Measurements from ENCODE around the gene BPIFB6. TPM values are rescaled to one million over a fixed set of nuclear protein-coding genes. Genes with fewer than 3 reads are reported as not detected.

Gene BPIFB6
- total RNA-seq, 1 donor from 2014 or later, result not detected

DNA sequence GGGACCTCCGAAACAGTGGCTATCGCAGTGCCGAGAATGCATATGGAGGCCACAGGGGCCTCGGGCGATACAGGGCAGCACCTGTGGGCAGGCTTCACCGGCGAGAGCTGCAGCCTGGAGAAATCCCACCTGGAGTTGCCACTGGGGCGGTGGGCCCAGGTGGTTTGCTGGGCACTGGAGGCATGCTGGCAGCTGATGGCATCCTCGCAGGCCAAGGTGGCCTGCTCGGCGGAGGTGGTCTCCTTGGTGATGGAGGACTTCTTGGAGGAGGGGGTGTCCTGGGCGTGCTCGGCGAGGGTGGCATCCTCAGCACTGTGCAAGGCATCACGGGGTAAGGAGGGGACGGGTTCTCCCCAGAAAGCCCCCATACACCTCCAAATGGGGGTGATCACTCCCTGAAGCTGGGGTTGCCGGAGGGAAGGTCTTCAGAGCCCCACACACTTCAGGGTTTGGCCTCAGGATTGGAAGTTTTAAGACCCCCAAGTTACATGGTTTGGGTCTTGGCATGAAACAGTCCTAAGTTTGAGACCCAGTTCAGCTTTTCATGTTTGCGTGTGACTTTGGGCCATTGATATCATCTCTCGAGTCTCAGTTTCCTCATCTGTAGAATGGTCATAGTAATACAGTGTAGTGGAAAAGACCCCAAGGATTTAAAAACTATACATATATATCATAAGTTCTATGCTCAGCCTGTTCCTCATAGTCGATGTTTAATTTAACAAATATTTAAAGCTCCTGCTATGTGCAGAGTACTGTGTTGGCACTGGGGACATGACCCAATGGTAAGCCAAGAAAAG, 52.3 kb downstream of the BPIFB6 start:
- no peaks in the 10 kb centered on the region for H3K9me3 ChIP-seq (ENCODE audit: control insufficient read depth in 3 of 3, low read length in 3 of 3)
- H3K27me3 ChIP-seq (ENCODE audit: control insufficient read depth in 3 of 3, insufficient read depth in 3 of 3, low read length in 3 of 3), result peaks cover 0 to 19% (median 17%) of the 10 kb centered on the region in 3 donors
- H3K36me3 ChIP-seq (ENCODE audit: control insufficient read depth in 3 of 3, insufficient read depth in 3 of 3, low read length in 3 of 3), result no peaks in the 10 kb centered on the region
- H3K9ac ChIP-seq (ENCODE audit: low read depth in 1 of 3, low read length in 3 of 3), result no peak overlapping the region
- H3K27ac ChIP-seq (ENCODE audit: low read depth, low read length), result no peak overlapping the region
- no peaks in the 10 kb centered on the region for H3K4me1 ChIP-seq (ENCODE audit: control insufficient read depth in 3 of 3, insufficient read depth in 3 of 3, low read length in 3 of 3)
- no peak overlapping the region for H3K4me3 ChIP-seq (ENCODE audit: low read length in 3 of 3)

DNA sequence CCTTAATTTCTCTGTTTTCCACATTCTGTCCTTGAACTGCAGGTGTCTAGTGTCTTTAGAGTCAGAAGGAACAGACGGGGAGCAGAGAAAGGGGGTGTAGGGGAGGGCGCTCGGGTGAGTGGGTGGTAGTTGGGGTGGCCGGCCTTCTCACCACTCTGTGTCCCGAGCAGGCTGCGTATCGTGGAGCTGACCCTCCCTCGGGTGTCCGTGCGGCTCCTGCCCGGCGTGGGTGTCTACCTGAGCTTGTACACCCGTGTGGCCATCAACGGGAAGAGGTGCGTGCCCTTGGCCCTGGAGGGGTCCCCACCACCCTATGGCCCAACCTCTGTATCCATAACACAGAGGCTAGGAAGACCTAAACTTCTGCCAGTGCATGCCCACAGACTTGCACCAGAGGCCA, 53.3 kb downstream of the BPIFB6 start:
- Histone ChIP-seq H3K9me3 (ENCODE audit: control insufficient read depth in 3 of 3, low read length in 3 of 3) (no peaks in the 10 kb centered on the region), H3K4me1 (ENCODE audit: control insufficient read depth in 3 of 3, insufficient read depth in 3 of 3, low read length in 3 of 3) (no peaks in the 10 kb centered on the region), H3K27me3 (ENCODE audit: control insufficient read depth in 3 of 3, insufficient read depth in 3 of 3, low read length in 3 of 3) (peaks cover 0 to 24% (median 24%) of the 10 kb centered on the region in 3 donors), H3K36me3 (ENCODE audit: control insufficient read depth in 3 of 3, insufficient read depth in 3 of 3, low read length in 3 of 3) (no peaks in the 10 kb centered on the region), H3K4me3 (ENCODE audit: low read length in 3 of 3) (no peak overlapping the region), H3K27ac (ENCODE audit: low read depth, low read length) (no peak overlapping the region), H3K9ac (ENCODE audit: low read depth in 1 of 3, low read length in 3 of 3) (no peak overlapping the region)

DNA sequence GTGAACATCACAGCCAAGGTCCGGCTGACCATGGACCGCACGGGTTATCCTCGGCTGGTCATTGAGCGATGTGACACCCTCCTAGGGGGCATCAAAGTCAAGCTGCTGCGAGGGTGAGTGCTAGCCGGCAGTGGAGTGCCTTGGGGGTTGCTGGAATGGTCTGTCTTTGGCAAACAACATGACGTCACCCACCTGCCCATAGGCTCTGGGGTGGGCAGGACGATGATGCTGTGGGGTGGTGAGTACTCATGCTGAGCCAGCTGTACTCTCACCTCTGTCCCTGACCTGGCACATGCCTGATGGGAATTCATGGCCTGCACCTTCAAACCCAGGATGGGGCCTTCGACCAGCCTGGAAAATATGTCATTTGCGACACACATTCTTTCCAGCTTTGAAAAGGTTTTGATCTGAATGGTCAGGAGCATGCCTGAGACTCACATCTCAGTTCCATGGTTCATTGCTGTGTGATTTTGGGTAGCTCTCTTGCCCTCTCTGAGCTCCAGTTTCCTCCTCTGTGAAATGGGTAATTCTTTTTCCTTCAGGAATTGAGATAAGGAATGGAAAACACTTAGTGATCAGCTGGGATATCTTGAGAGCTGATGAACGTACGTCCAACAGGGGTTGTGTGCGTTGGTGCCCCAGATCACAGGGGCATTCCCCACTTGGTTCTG, 54.7 kb downstream of the BPIFB6 start:
- Histone ChIP-seq H3K9ac (ENCODE audit: low read depth in 1 of 3, low read length in 3 of 3) (no peak overlapping the region), H3K27me3 (ENCODE audit: control insufficient read depth in 3 of 3, insufficient read depth in 3 of 3, low read length in 3 of 3) (peaks cover 0 to 30% (median 21%) of the 10 kb centered on the region in 3 donors), H3K9me3 (ENCODE audit: control insufficient read depth in 3 of 3, low read length in 3 of 3) (no peaks in the 10 kb centered on the region)

DNA sequence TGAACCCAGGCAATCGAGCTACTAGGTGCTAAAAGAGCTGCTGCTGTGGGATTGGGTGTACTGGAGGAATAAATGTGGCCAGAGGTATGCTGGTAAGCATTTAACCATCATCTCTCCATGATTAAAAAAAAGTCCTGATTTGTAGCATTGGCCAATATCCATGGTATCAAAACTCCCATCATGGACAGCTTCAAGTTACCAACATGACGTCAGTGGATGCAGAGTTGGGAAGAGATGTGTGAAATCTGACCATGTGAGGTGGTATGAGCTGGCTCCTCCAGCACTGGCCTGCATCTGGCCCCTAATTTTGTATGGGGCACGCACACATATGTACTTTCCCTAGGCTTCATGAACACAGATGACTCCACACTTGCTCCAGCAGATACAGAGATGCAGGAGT, 59.7 kb downstream of the BPIFB6 start:
- H3K9me3 ChIP-seq (ENCODE audit: control insufficient read depth in 3 of 3, low read length in 3 of 3), result no peaks in the 10 kb centered on the region
- no peaks in the 10 kb centered on the region for H3K4me1 ChIP-seq (ENCODE audit: control insufficient read depth in 3 of 3, insufficient read depth in 3 of 3, low read length in 3 of 3)
- no peak overlapping the region for H3K9ac ChIP-seq (ENCODE audit: low read depth in 1 of 3, low read length in 3 of 3)
- H3K36me3 ChIP-seq (ENCODE audit: control insufficient read depth in 3 of 3, insufficient read depth in 3 of 3, low read length in 3 of 3), result no peaks in the 10 kb centered on the region
- H3K27me3 ChIP-seq (ENCODE audit: control insufficient read depth in 3 of 3, insufficient read depth in 3 of 3, low read length in 3 of 3), result peaks cover 0 to 29% (median 11%) of the 10 kb centered on the region in 3 donors
- no peak overlapping the region for H3K27ac ChIP-seq (ENCODE audit: low read depth, low read length)
- H3K4me3 ChIP-seq (ENCODE audit: low read length in 3 of 3), result no peak overlapping the region

More for the DNA sequence above, 54.7 kb downstream of the BPIFB6 start:
- Histone ChIP-seq H3K4me1 (ENCODE audit: control insufficient read depth in 3 of 3, insufficient read depth in 3 of 3, low read length in 3 of 3) (no peaks in the 10 kb centered on the region), H3K27ac (ENCODE audit: low read depth, low read length) (no peak overlapping the region), H3K4me3 (ENCODE audit: low read length in 3 of 3) (no peak overlapping the region), H3K36me3 (ENCODE audit: control insufficient read depth in 3 of 3, insufficient read depth in 3 of 3, low read length in 3 of 3) (no peaks in the 10 kb centered on the region)

DNA sequence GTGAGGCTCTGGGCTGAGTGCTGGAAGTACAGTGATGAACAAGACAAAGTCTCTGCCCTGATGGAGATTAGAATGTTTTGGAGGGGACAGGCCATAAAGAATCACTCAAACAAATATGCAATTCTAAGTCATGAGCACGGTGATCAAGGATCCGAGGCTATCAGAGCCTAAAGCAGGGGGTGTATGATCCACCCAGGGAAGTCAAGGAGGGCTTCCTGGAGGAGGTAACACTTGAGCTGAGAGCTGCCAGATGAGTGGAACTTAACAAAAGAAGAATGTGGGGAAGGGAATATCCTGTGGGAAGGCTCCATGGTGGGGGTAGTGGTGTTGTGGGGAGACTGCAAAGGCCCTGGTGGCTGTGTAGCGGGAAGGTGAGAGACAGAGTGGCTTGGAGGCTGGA, 60.2 kb downstream of the BPIFB6 start:
- H3K9me3 ChIP-seq (ENCODE audit: control insufficient read depth in 3 of 3, low read length in 3 of 3), result no peaks in the 10 kb centered on the region
- H3K4me1 ChIP-seq (ENCODE audit: control insufficient read depth in 3 of 3, insufficient read depth in 3 of 3, low read length in 3 of 3), result no peaks in the 10 kb centered on the region
- no peak overlapping the region for H3K27ac ChIP-seq (ENCODE audit: low read depth, low read length)

DNA sequence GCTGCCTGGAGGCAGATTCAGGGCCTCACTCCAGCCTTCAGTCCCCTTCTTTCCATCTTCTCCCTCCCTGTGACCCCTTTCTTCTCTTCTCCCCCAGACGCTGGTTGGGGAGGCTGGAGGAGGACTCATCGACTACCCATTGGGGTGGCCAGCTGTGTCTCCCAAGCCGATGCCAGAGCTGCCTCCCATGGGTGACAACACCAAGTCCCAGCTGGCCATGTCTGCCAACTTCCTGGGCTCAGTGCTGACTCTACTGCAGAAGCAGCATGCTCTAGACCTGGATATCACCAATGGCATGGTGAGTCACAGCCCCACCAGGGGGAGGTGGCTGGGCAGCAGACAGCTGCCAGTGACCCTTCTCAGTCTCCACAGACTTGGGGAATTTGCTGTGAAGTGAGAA, 60.9 kb downstream of the BPIFB6 start:
- H3K4me3 ChIP-seq (ENCODE audit: low read length in 3 of 3), result no peak overlapping the region
- no peaks in the 10 kb centered on the region for H3K9me3 ChIP-seq (ENCODE audit: control insufficient read depth in 3 of 3, low read length in 3 of 3)
- H3K27ac ChIP-seq (ENCODE audit: low read depth, low read length), result no peak overlapping the region
- no peak overlapping the region for H3K9ac ChIP-seq (ENCODE audit: low read depth in 1 of 3, low read length in 3 of 3)
- H3K27me3 ChIP-seq (ENCODE audit: control insufficient read depth in 3 of 3, insufficient read depth in 3 of 3, low read length in 3 of 3), result peaks cover 0 to 24% (median 13%) of the 10 kb centered on the region in 3 donors
- no peaks in the 10 kb centered on the region for H3K4me1 ChIP-seq (ENCODE audit: control insufficient read depth in 3 of 3, insufficient read depth in 3 of 3, low read length in 3 of 3)
- no peaks in the 10 kb centered on the region for H3K36me3 ChIP-seq (ENCODE audit: control insufficient read depth in 3 of 3, insufficient read depth in 3 of 3, low read length in 3 of 3)

More for the DNA sequence above, 60.2 kb downstream of the BPIFB6 start:
- H3K36me3 ChIP-seq (ENCODE audit: control insufficient read depth in 3 of 3, insufficient read depth in 3 of 3, low read length in 3 of 3), result no peaks in the 10 kb centered on the region
- peaks cover 0 to 26% (median 11%) of the 10 kb centered on the region in 3 donors for H3K27me3 ChIP-seq (ENCODE audit: control insufficient read depth in 3 of 3, insufficient read depth in 3 of 3, low read length in 3 of 3)
- no peak overlapping the region for H3K9ac ChIP-seq (ENCODE audit: low read depth in 1 of 3, low read length in 3 of 3)
- no peak overlapping the region for H3K4me3 ChIP-seq (ENCODE audit: low read length in 3 of 3)

DNA sequence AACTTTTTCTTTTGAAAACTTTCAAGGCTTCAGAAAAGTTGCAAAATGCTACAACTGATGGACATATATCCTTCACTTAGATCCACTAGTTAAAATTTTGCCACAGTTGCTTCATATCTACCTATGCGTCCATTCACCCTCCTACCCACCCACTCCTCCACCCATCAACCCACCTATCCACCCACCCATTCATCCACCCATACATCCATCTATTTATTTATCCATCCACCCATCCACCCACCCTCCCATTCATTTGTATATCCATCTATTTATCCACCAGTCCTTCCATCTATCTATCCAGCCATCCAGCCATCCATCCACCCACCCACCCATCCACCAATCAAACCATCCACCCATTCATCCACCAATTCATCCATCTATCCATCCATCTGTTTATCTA, 61.6 kb downstream of the BPIFB6 start:
- Histone ChIP-seq H3K4me1 (ENCODE audit: control insufficient read depth in 3 of 3, insufficient read depth in 3 of 3, low read length in 3 of 3) (no peaks in the 10 kb centered on the region), H3K4me3 (ENCODE audit: low read length in 3 of 3) (no peak overlapping the region), H3K27me3 (ENCODE audit: control insufficient read depth in 3 of 3, insufficient read depth in 3 of 3, low read length in 3 of 3) (peaks cover 0 to 24% (median 15%) of the 10 kb centered on the region in 3 donors), H3K9me3 (ENCODE audit: control insufficient read depth in 3 of 3, low read length in 3 of 3) (no peaks in the 10 kb centered on the region), H3K27ac (ENCODE audit: low read depth, low read length) (no peak overlapping the region), H3K9ac (ENCODE audit: low read depth in 1 of 3, low read length in 3 of 3) (no peak overlapping the region), H3K36me3 (ENCODE audit: control insufficient read depth in 3 of 3, insufficient read depth in 3 of 3, low read length in 3 of 3) (no peaks in the 10 kb centered on the region)

DNA sequence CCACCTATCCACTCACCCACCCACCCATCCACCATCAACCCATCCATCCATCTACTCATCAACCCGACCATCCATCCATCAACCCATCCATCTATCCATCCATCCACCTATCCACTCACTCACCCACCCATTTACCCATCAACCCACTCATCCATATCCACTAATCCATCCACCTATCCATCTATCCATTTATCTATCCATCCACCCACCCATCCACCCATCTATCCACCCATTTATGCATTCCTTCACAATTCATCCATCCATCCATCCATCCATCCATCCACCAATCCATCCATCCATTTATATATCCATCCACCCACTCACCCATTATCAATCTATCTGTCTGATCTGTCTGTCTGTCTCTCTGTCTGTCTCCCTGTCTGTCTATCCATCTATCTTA, 62.1 kb downstream of the BPIFB6 start:
- Histone ChIP-seq H3K36me3 (ENCODE audit: control insufficient read depth in 3 of 3, insufficient read depth in 3 of 3, low read length in 3 of 3) (no peaks in the 10 kb centered on the region), H3K27ac (ENCODE audit: low read depth, low read length) (no peak overlapping the region), H3K27me3 (ENCODE audit: control insufficient read depth in 3 of 3, insufficient read depth in 3 of 3, low read length in 3 of 3) (peaks cover 0 to 24% (median 15%) of the 10 kb centered on the region in 3 donors), H3K9me3 (ENCODE audit: control insufficient read depth in 3 of 3, low read length in 3 of 3) (no peaks in the 10 kb centered on the region), H3K9ac (ENCODE audit: low read depth in 1 of 3, low read length in 3 of 3) (no peak overlapping the region), H3K4me1 (ENCODE audit: control insufficient read depth in 3 of 3, insufficient read depth in 3 of 3, low read length in 3 of 3) (no peaks in the 10 kb centered on the region), H3K4me3 (ENCODE audit: low read length in 3 of 3) (no peak overlapping the region)
